Retina (tissue), 1 donor: Measurements from ENCODE around the gene NPB.

Source experiments
- DNase-seq: peaks from one replicate; pipeline ENCODE4 v3.0.0-alpha.2; 2016

Gene NPB

DNA sequence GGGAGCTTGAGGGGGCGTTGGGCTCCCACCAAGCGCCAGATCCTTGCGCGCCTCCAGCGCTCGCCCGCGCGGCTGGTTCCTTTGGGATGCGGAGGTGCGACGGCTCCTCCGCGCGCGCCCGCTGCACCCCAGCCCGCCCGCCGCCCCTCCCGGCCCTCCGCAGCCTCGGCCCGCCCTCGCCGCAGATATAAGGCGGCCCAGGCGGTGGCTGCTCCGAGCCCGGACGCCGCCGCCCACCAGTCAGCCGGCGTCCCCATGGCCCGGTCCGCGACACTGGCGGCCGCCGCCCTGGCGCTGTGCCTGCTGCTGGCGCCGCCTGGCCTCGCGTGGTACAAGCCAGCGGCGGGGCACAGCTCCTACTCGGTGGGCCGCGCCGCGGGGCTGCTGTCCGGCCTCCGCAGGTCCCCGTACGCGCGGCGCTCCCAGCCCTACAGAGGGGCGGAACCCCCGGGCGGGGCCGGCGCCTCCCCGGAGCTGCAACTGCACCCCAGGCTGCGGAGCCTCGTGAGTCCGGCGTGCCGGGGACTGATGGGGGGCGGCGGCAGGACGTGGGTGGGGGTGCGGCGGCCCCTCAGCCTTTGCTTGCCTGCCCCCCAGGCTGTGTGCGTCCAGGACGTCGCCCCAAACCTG, at the start of gene NPB:
TSS of gene NPB (plus strand) at position 216 of the 630 bp plus-strand sequence. CDS start at position 256, 40 bp downstream.
- peak; percentile 24 for DNase-seq

- DNase-seq = no peak
Measured at GRCh38 chr17:81854974-81855774, 46.9 kb upstream of the NPB start.

GRCh38 chr17:81858170-81858966, 43.7 kb upstream of the NPB start:
- DNase-seq = no peak

DNA sequence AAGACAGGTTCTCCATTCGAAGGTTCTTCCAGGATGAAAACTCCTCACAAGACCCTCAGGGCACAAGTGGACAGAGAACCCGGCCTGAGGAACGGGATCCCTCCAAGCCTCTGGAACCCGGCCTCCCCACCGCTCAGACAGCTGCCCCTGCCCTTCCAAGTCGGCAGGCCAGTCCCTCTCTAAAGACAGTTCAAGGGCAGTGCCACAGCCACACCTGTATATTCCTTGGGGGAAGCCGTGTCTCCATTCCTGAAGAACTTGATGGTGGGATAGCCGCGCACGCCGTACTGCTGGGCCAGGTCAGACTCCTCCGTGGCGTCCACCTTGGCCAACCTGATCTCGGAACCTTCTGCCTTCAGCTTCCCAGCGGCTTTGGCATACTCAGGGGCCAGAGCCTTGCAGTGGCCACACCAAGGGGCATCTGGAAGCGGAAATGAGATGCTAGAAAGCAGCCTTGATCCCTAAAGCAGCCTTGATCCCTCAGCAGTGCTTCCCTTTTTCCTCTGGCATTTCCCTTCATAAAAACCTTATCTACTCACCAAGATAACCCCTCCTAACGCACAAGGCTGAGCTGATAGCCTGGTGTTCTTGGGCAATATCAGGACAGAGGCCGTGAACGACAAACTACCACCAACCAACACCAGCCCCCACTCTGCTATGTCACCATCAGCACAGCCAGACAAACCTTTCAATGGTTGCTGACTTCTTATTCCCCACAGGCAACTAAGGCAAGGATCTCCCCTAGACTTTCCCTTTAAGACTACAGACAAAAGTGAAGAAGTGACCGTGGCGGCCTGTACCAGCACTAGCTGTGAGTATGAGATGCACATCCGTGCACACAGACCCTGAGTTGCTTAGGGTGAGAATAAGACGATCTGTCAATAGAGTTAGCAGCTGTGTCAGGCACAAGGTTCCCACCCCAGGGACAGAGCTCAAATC, 42.8 kb upstream of the NPB start:
- no peak for DNase-seq

- no peak for DNase-seq
Measured at GRCh38 chr17:81859906-81860755, 41.9 kb upstream of the NPB start, which contains the start of gene P4HB. Gene P4HB, minus strand, starts transcription at chr17:81860535. Its CDS starts 64 bp downstream, at chr17:81860471.

DNA sequence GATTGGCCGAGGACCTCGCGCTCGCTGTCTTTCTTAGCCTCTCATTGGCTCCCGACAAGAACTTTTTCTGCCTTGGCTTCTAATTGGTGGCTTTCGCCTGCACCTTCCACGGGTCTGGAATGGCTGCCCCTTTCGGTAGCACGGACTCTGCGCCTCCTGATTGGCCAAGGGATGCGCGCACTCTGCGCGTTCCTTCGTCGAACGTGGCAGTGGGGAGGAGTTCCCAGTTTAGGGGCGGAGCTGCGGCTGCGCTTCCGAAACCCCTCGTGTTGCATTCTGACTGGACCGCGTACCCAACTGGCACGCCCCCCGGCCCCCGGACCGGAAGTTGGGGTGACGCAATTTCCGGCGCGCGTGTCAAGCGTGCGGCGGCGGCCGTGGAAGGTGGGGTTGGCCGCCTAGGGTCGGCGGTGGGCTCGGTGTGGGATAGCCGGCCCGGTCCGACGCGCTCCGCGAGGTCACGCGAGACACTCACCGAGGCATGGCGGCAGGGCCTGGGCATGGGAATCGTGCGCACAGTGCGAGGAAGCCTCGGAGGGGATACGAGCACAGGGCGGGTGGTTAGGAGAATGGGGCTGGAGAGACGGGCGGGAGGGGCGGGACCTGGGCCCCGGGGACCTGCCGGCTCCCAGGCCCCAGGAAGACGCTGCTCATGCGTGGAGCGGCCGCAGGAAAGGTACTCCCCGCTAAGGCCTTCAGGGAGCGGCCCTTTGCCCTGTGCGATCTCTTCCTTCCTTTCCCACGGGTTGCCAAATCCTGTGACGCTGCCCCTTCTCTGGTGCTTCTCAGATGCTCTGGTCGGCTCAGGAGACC, 41.1 kb upstream of the NPB start:
- DNase-seq = peak; percentile 99

- DNase-seq = no peak
Measured at GRCh38 chr17:81863123-81863675, 38.8 kb upstream of the NPB start.

DNA sequence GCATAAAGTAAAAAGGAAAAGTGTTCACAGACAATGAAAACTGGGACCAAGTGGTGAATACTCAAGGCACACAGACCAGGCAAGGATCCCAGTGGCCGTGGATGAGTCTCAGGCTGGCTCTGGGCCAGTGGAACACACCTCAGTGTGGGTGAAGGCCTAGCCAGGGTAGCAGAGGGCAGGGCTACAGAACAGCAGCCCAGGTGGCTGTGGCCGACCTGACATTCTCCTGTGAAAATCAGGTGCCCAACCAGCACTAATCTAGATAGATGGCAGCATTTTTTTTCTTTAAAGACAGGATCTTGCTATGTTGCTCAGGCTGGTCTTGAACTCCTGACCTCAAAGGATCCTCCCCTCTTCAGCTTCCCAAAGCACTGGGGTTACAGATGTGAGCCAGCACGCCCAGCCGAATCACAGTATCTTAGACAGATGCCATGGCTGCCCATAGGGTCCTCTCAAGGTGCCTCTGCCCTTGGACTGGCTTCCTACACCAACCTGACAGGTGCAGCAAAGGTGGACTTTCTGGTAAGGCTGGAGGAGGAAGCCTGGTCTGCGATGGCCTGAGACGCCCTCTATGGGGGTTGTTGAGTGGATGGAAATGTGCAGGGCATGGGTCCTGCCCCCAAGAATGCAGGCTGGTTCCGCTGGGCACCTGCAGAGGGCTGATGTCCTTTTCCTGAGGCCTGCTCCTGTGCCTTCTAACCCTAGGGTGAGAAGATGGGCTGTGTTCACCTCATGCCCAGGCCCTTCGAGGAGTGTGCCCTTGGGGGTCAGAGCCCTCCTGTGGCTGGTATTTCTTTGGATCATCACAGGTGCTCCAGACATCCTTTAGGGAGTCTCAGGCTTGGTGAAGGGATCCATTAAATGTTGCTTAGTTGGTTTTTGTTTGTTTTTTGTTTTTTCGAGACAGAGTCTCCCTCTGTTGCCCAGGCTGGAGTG, 37.9 kb upstream of the NPB start:
- DNase-seq = no peak

GRCh38 chr17:81865358-81865732, 36.7 kb upstream of the NPB start:
- DNase-seq = no peak

DNA sequence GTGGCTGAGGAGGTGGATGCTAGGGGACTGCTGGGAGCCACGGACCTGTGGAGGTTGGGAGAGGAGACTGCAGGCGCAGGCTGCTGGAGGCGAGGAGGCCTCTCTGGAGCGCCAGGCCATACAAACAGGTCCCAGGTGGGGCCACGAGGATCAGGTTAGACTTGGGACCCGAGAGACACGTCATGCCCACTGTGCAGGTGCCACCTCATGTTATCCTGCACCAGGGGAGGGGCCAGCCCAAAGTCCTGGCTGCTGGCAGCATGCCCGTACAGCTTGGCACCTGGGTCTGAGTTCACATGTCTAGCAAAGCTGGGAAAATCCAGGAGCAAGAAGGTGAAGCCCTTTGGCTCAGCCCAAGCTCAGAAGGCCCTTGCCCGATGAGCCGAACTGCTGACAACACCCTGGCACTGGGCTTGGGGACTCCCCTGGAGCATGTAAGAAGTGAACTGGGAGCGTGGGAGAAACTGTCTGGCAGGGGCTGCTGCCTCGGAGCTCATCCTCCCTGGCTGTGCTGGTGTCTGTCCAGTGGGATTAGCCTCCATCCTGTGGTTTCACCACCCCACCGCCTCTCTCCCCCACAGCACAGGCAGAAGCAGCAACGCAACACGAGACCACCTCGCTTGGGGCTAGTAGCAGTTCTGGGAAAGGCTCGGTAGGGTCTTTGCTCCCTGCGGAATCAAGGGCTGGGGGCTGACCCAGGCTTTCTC, 36.2 kb upstream of the NPB start:
- DNase-seq = no peak

GRCh38 chr17:81866440-81867169, 35.4 kb upstream of the NPB start:
- no peak for DNase-seq

DNA sequence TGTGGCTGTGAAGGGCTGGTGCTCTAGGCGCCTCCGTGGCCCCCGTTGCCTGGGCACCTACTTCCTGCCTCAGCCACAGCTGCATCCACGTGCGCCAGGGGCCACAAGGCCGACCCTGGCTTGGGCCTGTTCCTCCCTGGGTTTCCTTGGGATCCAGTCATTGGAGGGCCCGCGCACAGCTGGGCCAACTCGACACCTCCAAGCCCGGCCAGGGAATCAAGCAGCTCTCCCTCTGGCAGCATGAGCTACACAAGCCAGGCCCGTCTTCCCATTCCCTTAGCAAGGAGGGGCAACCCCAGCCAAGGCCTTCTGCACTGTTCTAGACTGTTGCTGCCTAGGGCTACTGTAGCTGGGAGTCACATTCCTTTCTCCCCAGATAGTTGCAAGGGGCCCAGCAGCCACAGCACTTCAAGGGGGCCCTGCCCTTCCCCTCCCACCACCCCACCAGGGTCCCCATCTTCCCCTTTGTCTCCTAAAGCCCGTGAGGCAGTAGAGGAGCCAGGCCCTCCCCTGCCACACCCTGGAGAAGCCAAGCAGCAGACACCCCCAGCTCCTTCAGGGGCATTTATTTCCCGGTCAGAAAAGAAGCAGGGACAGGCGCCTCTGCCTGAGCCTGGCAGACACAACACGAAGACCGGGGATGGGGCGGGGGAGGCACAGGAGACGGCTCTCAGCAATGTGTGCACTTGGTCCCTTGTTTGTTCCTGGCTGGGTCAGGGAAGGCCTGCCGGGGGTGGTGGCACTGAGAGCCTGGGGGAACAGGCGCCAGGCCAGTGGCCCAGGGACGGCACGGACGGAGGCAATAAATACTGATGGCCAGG, 34.7 kb upstream of the NPB start:
- no peak for DNase-seq

- no peak for DNase-seq
Measured at GRCh38 chr17:81867991-81868673, 33.9 kb upstream of the NPB start.

- DNase-seq = no peak
Measured at GRCh38 chr17:81868674-81869220, 33.3 kb upstream of the NPB start.

GRCh38 chr17:81869221-81870130, 32.6 kb upstream of the NPB start:
- DNase-seq = peak; percentile 83
